GM10266 (cell line): ENCODE results near the gene TRO.

Experiments used
- DNase-seq: peaks from one replicate; pipeline ENCODE4 v3.0.0; 2012; ENCODE audit errors: extremely low spot score
- TF ChIP-seq, protein P1 (sequence below): IDR thresholded peaks from 2 replicates; pipeline ENCODE4 v1.5.1; 2012; ENCODE audit warnings: mild to moderate bottlenecking, low read depth; ENCODE audit not compliant: control insufficient read depth, insufficient read depth; ENCODE audit errors: missing control alignments

TRO gene

DNA sequence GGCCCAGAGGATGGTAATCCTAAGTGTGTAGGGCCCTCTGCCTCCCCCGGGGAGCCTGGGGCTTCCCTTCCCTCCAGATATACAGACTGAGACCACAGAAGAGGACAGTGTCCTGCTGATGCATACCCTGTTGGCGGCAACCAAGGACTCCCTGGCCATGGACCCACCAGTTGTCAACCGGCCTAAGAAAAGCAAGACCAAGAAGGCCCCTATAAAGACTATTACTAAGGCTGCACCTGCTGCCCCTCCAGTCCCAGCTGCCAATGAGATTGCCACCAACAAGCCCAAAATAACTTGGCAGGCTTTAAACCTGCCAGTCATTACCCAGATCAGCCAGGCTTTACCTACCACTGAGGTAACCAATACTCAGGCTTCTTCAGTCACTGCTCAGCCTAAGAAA is 1.9 kb downstream of the TRO start:
- TF ChIP-seq, protein P1, sequence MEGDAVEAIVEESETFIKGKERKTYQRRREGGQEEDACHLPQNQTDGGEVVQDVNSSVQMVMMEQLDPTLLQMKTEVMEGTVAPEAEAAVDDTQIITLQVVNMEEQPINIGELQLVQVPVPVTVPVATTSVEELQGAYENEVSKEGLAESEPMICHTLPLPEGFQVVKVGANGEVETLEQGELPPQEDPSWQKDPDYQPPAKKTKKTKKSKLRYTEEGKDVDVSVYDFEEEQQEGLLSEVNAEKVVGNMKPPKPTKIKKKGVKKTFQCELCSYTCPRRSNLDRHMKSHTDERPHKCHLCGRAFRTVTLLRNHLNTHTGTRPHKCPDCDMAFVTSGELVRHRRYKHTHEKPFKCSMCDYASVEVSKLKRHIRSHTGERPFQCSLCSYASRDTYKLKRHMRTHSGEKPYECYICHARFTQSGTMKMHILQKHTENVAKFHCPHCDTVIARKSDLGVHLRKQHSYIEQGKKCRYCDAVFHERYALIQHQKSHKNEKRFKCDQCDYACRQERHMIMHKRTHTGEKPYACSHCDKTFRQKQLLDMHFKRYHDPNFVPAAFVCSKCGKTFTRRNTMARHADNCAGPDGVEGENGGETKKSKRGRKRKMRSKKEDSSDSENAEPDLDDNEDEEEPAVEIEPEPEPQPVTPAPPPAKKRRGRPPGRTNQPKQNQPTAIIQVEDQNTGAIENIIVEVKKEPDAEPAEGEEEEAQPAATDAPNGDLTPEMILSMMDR: no peak
- DNase-seq: no peak

DNA sequence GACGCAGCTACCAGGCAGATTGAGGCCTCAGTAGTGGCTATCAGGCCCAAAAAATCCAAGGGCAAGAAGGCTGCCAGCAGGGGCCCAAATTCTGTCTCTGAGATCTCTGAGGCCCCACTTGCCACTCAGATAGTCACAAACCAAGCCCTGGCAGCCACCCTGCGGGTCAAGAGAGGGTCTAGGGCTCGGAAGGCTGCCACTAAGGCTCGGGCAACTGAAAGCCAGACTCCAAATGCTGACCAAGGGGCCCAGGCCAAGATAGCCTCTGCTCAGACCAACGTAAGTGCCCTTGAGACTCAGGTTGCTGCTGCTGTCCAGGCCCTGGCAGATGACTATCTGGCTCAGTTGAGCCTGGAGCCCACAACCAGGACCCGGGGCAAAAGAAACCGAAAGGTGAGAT is 2.8 kb downstream of the TRO start:
- DNase-seq: no peak
- TF ChIP-seq, protein P1: no peak

DNA sequence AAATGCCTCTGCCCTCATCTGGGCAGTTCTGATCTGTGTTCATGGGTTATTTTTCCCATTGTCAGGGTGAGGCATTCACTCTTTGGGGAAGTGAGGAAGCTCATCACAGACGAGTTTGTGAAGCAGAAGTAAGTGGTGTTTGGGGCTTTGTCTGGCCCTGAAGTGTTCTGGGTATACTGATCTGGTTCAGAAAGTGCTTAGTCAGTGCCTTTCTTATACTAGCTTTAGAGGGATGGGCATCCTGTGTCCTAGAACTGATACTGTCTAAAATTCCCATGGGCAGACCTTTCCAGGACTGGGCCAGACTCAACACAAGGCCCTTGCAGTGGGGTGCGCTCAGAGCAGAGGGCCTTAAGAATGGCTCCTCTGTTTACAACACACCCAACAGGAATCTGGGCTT is 6.4 kb downstream of the TRO start:
- no peak for DNase-seq
- TF ChIP-seq, protein P1: no peak

DNA sequence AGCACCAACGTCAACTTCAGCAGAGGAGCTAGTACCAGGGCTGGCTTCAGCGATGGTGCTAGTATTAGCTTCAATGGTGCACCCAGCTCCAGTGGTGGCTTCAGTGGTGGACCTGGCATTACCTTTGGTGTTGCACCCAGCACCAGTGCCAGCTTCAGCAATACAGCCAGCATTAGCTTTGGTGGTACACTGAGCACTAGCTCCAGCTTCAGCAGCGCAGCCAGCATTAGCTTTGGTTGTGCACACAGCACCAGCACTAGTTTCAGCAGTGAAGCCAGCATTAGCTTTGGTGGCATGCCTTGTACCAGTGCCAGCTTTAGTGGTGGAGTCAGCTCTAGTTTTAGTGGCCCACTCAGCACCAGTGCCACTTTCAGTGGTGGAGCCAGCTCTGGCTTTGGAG is 8.3 kb downstream of the TRO start:
- TF ChIP-seq, protein P1: no peak
- no peak for DNase-seq

DNA sequence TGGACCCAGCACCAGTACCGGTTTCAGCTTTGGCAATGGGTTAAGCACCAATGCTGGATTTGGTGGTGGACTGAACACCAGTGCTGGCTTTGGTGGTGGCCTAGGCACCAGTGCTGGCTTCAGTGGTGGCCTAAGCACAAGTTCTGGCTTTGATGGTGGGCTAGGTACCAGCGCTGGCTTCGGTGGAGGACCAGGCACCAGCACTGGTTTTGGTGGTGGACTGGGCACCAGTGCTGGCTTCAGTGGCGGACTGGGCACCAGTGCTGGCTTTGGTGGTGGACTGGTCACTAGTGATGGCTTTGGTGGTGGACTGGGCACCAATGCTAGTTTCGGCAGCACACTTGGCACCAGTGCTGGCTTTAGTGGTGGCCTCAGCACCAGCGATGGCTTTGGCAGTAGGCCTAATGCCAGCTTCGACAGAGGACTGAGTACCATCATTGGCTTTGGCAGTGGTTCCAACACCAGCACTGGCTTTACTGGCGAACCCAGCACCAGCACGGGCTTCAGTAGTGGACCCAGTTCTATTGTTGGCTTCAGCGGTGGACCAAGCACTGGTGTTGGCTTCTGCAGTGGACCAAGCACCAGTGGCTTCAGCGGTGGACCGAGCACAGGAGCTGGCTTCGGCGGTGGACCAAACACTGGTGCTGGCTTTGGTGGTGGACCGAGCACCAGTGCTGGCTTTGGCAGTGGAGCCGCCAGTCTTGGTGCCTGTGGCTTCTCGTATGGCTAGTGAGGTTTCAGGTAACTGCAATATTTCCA is 9.8 kb downstream of the TRO start:
- TF ChIP-seq, protein P1: no peak
- no peak for DNase-seq

DNA sequence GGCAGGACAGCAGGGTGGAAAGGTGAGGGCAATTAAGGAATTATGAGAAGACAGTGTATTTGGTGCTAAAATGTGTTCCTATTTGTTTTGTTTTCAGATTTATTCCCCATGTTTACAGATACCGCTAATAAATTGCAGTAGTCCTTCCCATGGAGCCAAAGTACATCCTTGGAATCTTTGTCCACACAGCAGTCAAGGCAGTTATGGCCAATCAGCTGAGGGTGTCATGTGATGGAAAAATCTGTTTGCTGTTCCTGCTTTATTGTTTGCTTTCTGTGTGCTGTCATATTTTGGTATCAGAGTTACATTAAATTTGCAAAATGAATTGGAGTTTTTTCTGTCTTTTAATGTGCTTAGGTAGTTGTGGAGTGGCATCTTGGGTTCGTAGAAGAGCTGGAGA is 10.5 kb downstream of the TRO start:
- no peak for DNase-seq
- TF ChIP-seq, protein P1: no peak

DNA sequence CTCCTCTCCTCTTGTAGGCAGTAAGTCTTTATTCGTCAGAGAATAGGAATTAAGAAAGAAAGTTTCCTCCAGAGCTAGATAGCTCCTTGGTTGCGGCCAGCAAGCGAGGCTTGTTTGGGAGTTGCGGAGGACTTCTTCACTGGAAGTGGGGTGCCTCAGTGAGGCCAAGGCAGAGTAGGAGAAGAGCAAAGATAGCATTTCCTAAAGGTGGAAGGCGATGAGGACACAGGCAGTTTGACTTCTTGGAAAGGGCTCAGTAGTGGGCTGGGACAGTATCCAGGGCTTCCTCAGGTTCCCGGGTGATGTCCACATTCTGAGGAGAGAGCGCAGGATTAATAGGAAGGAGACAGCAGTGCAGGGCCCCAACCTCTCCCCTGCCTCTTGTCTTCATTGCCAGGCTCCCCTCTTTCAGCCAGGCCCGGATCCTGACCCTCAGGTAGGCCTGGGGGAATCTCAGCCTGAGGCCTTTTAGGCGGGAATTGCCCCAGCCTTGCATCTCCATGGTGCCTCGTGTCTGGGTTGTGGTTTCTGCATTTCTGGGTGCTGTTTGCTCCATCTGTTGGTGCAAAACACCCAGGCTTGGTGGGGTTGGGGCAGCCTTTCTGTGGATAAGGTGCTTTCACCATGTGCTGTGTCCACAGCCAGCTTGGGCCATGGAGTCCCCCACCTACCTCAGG is 12.7 kb downstream of the TRO start:
- TF ChIP-seq, protein P1: no peak

More for the DNA sequence above, 12.7 kb downstream of the TRO start:
- DNase-seq: no peak
